ENCODE results near the gene TMSB10. TPM values are rescaled to one million over a fixed set of nuclear protein-coding genes. Genes with fewer than 3 reads are reported as not detected.

The TMSB10 gene
- total RNA-seq, 1 donor from 2014 or later: 5,953 TPM

- DNase-seq (ENCODE audit: low read depth): no peak
- no peak overlapping the region for H3K4me3 ChIP-seq (ENCODE audit: low read depth, low read length)
- TF ChIP-seq, protein P1, sequence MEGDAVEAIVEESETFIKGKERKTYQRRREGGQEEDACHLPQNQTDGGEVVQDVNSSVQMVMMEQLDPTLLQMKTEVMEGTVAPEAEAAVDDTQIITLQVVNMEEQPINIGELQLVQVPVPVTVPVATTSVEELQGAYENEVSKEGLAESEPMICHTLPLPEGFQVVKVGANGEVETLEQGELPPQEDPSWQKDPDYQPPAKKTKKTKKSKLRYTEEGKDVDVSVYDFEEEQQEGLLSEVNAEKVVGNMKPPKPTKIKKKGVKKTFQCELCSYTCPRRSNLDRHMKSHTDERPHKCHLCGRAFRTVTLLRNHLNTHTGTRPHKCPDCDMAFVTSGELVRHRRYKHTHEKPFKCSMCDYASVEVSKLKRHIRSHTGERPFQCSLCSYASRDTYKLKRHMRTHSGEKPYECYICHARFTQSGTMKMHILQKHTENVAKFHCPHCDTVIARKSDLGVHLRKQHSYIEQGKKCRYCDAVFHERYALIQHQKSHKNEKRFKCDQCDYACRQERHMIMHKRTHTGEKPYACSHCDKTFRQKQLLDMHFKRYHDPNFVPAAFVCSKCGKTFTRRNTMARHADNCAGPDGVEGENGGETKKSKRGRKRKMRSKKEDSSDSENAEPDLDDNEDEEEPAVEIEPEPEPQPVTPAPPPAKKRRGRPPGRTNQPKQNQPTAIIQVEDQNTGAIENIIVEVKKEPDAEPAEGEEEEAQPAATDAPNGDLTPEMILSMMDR (IDR thresholded peaks at IDR 0.05; ENCODE audit: insufficient read depth, low read length, poor library complexity, severe bottlenecking): no peak
- H3K36me3 ChIP-seq (ENCODE audit: control insufficient read depth, insufficient read depth, low read length): peaks cover under 1% of the 10 kb centered on the region
- no peaks in the 10 kb centered on the region for H3K27me3 ChIP-seq (ENCODE audit: control insufficient read depth, insufficient read depth, low read length)
These were observed 3.8 kb upstream of the TMSB10 start for GRCh38 chr2:84901593-84902120.

DNA sequence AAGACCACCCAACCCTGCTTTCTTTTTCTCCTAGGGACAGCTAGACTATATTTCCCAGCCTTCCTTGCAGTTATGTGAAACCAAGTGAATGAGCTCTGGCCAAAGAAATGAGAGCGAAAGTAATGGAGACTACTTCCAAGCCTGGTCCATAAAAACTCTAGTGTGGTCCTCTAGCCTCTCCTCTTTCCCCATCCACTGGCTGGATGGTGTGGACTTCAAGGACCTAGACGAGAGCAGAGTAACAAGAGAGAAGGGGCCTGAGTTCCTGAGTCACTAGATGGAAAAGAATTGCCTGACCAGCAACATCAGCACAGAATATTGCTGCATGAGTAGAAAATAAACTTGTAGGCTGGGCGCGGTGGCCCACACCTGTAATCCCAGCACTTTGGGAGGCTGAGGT is 2.9 kb upstream of the TMSB10 start:
- no peak for DNase-seq (ENCODE audit: low read depth)
- TF ChIP-seq, protein P1 (IDR thresholded peaks at IDR 0.05; ENCODE audit: insufficient read depth, low read length, poor library complexity, severe bottlenecking): no peak
- H3K36me3 ChIP-seq (ENCODE audit: control insufficient read depth, insufficient read depth, low read length): peaks cover 1% of the 10 kb centered on the region
- no peaks in the 10 kb centered on the region for H3K27me3 ChIP-seq (ENCODE audit: control insufficient read depth, insufficient read depth, low read length)
- no peak overlapping the region for H3K4me3 ChIP-seq (ENCODE audit: low read depth, low read length)

GRCh38 chr2:84904151-84904550 is 1.3 kb upstream of the TMSB10 start:
- peaks cover 1% of the 10 kb centered on the region for H3K36me3 ChIP-seq (ENCODE audit: control insufficient read depth, insufficient read depth, low read length)
- DNase-seq (ENCODE audit: low read depth): no peak
- no peak overlapping the region for H3K4me3 ChIP-seq (ENCODE audit: low read depth, low read length)

GRCh38 chr2:84904717-84905174 is 710 bp upstream of the TMSB10 start:
- no peak for DNase-seq (ENCODE audit: low read depth)
- H3K27me3 ChIP-seq (ENCODE audit: control insufficient read depth, insufficient read depth, low read length): no peaks in the 10 kb centered on the region
- TF ChIP-seq, protein P1 (IDR thresholded peaks at IDR 0.05; ENCODE audit: insufficient read depth, low read length, poor library complexity, severe bottlenecking): no peak
- peaks cover 1% of the 10 kb centered on the region for H3K36me3 ChIP-seq (ENCODE audit: control insufficient read depth, insufficient read depth, low read length)
- H3K4me3 ChIP-seq (ENCODE audit: low read depth, low read length): peak overlapping the region; percentile 91

More at GRCh38 chr2:84904151-84904550, 1.3 kb upstream of the TMSB10 start:
- no peaks in the 10 kb centered on the region for H3K27me3 ChIP-seq (ENCODE audit: control insufficient read depth, insufficient read depth, low read length)
- TF ChIP-seq, protein P1 (IDR thresholded peaks at IDR 0.05; ENCODE audit: insufficient read depth, low read length, poor library complexity, severe bottlenecking): no peak

DNA sequence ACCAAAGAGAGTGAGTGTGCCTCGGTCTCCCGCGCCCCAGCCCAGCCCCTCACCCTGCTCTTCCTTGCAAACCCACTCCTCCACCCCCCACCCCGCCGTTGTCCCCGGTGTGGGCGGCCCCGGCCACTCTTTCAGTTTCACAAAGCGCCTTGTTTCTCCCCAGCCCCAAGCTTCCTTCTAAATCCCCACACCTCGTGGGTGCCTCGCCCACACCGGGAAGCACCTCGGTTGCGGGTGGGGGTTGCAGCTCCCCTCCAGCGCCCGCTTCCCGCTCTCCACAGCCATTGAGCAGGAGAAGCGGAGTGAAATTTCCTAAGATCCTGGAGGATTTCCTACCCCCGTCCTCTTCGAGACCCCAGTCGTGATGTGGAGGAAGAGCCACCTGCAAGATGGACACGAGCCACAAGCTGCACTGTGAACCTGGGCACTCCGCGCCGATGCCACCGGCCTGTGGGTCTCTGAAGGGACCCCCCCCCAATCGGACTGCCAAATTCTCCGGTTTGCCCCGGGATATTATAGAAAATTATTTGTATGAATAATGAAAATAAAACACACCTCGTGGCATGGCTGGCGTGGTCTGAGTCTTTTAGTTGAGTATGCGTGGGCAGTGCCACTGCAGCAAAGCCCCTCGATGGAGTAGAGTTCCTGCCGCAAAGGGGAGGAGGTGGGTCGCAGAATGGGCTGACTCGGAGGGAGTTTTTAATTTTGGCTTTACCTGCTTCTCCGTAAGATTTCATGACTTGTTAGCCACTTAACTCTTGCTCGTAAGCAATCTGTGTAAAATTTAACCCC is 848 bp downstream of the TMSB10 start:
- Histone ChIP-seq H3K36me3 (ENCODE audit: control insufficient read depth, insufficient read depth, low read length) (peaks cover 1% of the 10 kb centered on the region), H3K27me3 (ENCODE audit: control insufficient read depth, insufficient read depth, low read length) (no peaks in the 10 kb centered on the region), H3K4me3 (ENCODE audit: low read depth, low read length) (peak overlapping the region; percentile 91)
- DNase-seq (ENCODE audit: low read depth): no peak
- TF ChIP-seq, protein P1 (IDR thresholded peaks at IDR 0.05; ENCODE audit: insufficient read depth, low read length, poor library complexity, severe bottlenecking): no peak
